HFFc6 (cell line): Measurements from ENCODE around the gene C10orf53. TPM values are rescaled to one million over a fixed set of nuclear protein-coding genes. Genes with fewer than 3 reads are reported as not detected.

Experiments
- DNase-seq: peaks from one replicate; pipeline ENCODE4 v3.0.0-alpha.2; 2018
- H3K27ac Mint-ChIP-seq: 2 replicates; pipeline ENCODE4 v1.8.0; 2020; ENCODE audit warnings: mild to moderate bottlenecking, mixed read lengths
- H3K27me3 Mint-ChIP-seq: 2 replicates; pipeline ENCODE4 v1.8.0; 2021; ENCODE audit warnings: mild to moderate bottlenecking, moderate library complexity, mixed read lengths; ENCODE audit not compliant: insufficient read depth
- H3K36me3 Mint-ChIP-seq: 2 replicates; pipeline ENCODE4 v1.8.0; 2021; ENCODE audit warnings: low read depth, mixed read lengths
- H3K4me1 Mint-ChIP-seq: 2 replicates; pipeline ENCODE4 v1.8.0; 2020; ENCODE audit warnings: low read depth, mixed read lengths
- H3K4me3 Mint-ChIP-seq: 2 replicates; pipeline ENCODE4 v1.8.0; 2020; ENCODE audit warnings: mild to moderate bottlenecking, moderate library complexity, mixed read lengths
- H3K9me3 Mint-ChIP-seq: 2 replicates; pipeline ENCODE4 v1.8.0; 2020; ENCODE audit warnings: mild to moderate bottlenecking, mixed read lengths
- total RNA-seq, 6 experiments: library from RNA; stranded (reverse); fragmentation: NEBNext Ultra II Directional; extraction: Animal tissue kit (Norgen Biotek cat#: 25700); gene quantifications; 2 replicates in 1 of 6; 3 replicates in 5 of 6; pipeline ENCODE4 v1.2.3, GENCODE V29; 2021
- TF ChIP-seq, protein P1 (sequence below): fragments of 200-600 bp; sonication (generic); IDR thresholded peaks from 2 replicates; pipeline ENCODE4 v1.5.0; 2021; ENCODE audit warnings: antibody characterized with exemption, mild to moderate bottlenecking

Gene C10orf53
- total RNA-seq, 6 experiments from 2014 or later, result not detected

DNA sequence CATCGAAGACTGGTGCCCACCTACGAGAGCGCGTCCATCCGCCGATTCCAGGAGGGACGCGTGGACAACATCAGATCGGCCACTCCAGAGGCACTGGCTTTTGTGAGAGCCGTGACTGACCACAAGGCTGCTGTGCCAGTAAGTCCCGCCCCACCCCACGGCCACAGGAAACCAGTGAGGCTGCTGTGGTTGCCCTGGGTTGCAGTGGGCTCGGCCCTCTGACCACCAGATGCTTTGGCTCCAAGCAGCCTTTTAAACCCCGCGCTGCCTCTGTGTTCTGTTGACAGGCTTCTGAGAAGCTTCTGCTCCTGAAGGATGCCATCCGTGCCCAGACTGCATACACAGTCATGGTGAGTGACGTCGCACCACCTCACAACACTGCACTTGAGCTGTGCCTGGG, 24.4 kb upstream of the C10orf53 start:
- DNase-seq, result no peak
- Mint-ChIP-seq H3K36me3 (peaks cover 7% of the 10 kb centered on the region; the same call in 1 of the 2 replicates), H3K9me3 (peaks cover 16% of the 10 kb centered on the region), H3K4me3 (no peak overlapping the region), H3K27me3 (peaks cover 49% of the 10 kb centered on the region), H3K27ac (no peak overlapping the region), H3K4me1 (no peaks in the 10 kb centered on the region)
- TF ChIP-seq, protein P1, sequence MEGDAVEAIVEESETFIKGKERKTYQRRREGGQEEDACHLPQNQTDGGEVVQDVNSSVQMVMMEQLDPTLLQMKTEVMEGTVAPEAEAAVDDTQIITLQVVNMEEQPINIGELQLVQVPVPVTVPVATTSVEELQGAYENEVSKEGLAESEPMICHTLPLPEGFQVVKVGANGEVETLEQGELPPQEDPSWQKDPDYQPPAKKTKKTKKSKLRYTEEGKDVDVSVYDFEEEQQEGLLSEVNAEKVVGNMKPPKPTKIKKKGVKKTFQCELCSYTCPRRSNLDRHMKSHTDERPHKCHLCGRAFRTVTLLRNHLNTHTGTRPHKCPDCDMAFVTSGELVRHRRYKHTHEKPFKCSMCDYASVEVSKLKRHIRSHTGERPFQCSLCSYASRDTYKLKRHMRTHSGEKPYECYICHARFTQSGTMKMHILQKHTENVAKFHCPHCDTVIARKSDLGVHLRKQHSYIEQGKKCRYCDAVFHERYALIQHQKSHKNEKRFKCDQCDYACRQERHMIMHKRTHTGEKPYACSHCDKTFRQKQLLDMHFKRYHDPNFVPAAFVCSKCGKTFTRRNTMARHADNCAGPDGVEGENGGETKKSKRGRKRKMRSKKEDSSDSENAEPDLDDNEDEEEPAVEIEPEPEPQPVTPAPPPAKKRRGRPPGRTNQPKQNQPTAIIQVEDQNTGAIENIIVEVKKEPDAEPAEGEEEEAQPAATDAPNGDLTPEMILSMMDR, result no peak

DNA sequence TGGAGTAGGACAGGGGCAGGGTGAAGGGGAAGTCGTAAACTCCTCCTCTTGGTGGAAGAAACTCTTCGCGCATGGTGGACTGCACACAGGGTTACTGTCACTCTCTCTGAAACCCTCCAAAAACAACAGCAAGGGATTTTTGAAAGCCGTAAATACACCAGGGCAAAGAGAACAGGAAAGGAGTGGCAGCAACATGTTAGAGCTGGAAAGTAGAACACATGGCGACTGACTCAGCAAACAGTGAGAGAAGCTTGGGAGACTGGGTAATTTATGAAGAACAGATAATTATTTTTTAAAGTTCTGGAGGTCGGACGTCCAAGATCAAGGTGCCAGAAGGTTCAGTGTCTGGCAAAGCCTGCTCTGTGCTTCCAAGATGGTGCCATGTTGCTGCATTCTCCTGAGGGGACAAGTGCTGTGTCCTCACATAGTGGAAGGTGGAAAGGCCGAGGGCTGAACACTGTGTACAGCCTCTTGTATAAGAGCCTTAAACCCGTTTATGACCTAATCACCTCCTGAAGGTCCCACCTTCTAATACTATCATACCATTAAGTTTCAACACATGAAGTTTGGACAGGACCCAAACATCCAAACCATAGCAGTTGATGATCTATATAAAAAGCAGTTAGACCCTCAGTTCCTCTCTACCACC, 22.5 kb upstream of the C10orf53 start:
- H3K27me3 Mint-ChIP-seq, result peaks cover 49% of the 10 kb centered on the region
- H3K9me3 Mint-ChIP-seq, result peaks cover 16% of the 10 kb centered on the region
- no peak overlapping the region for H3K4me3 Mint-ChIP-seq
- no peak overlapping the region for H3K27ac Mint-ChIP-seq
- TF ChIP-seq, protein P1, result no peak
- no peaks in the 10 kb centered on the region for H3K4me1 Mint-ChIP-seq
- no peak for DNase-seq
- peaks cover 7% of the 10 kb centered on the region; the same call in 1 of the 2 replicates for H3K36me3 Mint-ChIP-seq

DNA sequence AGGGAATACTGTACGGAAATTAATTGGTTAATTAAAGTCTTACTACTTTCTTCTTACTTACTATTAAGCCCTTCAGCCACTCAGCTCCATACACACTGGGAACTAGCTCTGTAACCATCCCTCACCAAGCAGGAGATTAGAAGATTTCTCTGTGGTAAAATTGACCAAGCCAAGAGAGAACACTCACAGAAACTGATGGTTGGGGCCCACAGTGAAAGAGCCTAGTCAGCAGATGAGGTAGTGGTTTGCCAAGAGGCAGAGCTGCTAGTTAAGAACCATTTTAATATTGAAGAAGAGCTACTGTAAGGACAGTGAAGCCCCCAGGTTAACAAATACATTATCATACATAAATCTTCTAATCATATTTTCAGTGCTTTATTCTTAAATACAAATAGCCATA, 21.8 kb upstream of the C10orf53 start:
- no peak for DNase-seq
- TF ChIP-seq, protein P1, result no peak
- H3K4me1 Mint-ChIP-seq, result no peaks in the 10 kb centered on the region
- no peak overlapping the region for H3K4me3 Mint-ChIP-seq
- peaks cover 7% of the 10 kb centered on the region; the same call in 1 of the 2 replicates for H3K36me3 Mint-ChIP-seq
- peaks cover 16% of the 10 kb centered on the region for H3K9me3 Mint-ChIP-seq
- peaks cover 47% of the 10 kb centered on the region for H3K27me3 Mint-ChIP-seq
- H3K27ac Mint-ChIP-seq, result no peak overlapping the region

DNA sequence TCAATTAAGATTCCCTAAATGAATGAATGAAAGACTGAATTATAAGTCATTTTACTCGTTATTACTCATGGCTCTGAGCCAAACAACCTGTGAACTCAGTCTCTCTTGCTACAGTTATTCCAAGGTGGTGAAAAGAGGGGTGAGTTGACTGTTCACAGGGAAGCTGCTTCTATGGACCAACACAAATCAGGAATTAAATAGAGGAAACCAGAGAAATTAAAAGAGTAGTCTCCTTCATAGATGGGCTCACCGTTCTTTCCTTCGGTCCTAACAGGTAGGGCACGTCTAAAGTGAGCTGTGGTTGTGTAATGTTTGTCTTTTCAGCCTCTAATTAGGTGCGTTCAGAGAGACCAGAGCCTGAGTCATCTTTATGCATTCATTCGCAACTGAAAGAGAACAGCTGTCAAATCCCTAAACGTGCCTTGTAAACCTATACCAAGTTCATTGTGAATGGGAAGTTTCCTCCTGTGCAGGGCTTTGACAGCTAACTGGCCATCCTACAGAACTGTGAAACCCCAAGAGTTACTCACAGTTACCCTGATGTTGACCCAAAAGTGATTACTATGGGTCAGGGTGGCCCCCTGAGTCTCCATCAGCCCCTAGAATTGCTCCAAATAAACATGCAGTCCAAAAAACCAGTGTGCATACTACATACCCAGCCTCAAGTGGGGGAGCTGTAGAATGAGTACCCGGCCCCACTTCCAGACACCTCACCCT, 18.2 kb upstream of the C10orf53 start:
- H3K27me3 Mint-ChIP-seq, result peaks cover 38% of the 10 kb centered on the region
- H3K36me3 Mint-ChIP-seq, result peaks cover 7% of the 10 kb centered on the region; the same call in 1 of the 2 replicates
- H3K4me3 Mint-ChIP-seq, result no peak overlapping the region
- TF ChIP-seq, protein P1, result no peak
- no peak for DNase-seq
- no peaks in the 10 kb centered on the region for H3K4me1 Mint-ChIP-seq
- H3K27ac Mint-ChIP-seq, result no peak overlapping the region
- H3K9me3 Mint-ChIP-seq, result peaks cover 16% of the 10 kb centered on the region

DNA sequence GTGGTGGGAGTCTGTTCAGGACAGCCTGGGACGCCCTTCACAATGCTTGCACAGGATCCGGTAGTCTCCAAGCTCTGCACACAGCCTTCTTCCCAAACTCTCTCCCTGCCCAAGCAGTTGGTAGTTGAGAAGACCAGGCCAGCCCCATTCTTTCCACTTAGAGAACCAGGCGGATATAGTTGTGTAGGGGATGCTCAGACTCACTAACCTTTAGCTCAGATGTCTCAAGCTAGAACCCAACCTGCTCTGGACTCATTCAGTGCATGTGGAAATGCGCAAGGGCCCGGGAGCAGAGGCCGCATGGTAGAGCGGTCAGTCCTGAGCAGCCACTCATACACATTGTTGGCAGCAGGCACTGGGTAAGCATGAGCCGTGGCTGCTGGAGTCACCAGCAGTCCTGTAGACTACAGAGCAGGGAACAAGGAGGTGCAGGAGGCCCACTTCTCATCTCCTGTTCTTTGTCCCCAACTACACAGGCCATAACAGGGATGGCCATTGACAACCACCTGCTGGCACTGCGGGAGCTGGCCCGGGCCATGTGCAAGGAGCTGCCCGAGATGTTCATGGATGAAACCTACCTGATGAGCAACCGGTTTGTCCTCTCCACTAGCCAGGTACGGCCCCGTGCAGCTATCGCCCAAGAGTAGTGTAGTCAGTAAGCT, 17.2 kb upstream of the C10orf53 start:
- Mint-ChIP-seq H3K4me1 (no peaks in the 10 kb centered on the region), H3K9me3 (peaks cover 16% of the 10 kb centered on the region), H3K27me3 (peaks cover 40% of the 10 kb centered on the region), H3K4me3 (no peak overlapping the region), H3K36me3 (peaks cover 7% of the 10 kb centered on the region; the same call in 1 of the 2 replicates), H3K27ac (no peak overlapping the region)
- TF ChIP-seq, protein P1, result no peak
- DNase-seq, result no peak
